Measurements from ENCODE around the gene SHB. TPM values are rescaled to one million over a fixed set of nuclear protein-coding genes. Genes with fewer than 3 reads are reported as not detected.

The SHB gene
- total RNA-seq, 1 donor from 2014 or later, result 0.44 TPM

DNA sequence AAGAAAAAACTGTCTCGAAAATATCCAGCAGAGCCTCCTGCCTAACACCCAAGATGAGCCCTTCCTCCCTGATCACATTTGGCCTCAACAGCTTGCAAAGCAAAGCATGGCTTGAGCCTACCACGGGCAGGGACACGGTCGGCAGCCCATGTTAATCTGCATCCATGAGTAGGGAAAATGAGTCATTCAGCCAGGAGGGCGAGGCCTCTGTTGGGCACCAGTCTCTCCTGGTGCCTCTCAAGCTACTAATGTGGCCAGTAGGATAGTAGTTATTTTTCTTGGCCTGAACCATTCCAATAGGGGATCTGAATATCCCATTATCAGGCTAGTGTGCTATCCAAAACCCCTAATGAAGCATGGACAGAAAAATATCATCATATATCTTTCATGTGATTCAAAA, 43.0 kb upstream of the SHB start:
- ChIA-PET POLR2A (no interaction called here), CTCF (no interaction called here)
- no peaks in the 10 kb centered on the region for H3K9me3 Mint-ChIP-seq
- intact Hi-C loops (cut with micrococcal nuclease), result no loop called here
- H3K36me3 Mint-ChIP-seq (ENCODE audit: low read depth), result no peaks in the 10 kb centered on the region
- ATAC-seq (ENCODE audit: low read depth) (no peak), DNase-seq (no peak)
- peaks cover 32% of the 10 kb centered on the region for H3K27me3 Mint-ChIP-seq
- H3K4me1 Mint-ChIP-seq, result no peaks in the 10 kb centered on the region
- no peak overlapping the region for H3K27ac Mint-ChIP-seq
- TF ChIP-seq, protein P1, sequence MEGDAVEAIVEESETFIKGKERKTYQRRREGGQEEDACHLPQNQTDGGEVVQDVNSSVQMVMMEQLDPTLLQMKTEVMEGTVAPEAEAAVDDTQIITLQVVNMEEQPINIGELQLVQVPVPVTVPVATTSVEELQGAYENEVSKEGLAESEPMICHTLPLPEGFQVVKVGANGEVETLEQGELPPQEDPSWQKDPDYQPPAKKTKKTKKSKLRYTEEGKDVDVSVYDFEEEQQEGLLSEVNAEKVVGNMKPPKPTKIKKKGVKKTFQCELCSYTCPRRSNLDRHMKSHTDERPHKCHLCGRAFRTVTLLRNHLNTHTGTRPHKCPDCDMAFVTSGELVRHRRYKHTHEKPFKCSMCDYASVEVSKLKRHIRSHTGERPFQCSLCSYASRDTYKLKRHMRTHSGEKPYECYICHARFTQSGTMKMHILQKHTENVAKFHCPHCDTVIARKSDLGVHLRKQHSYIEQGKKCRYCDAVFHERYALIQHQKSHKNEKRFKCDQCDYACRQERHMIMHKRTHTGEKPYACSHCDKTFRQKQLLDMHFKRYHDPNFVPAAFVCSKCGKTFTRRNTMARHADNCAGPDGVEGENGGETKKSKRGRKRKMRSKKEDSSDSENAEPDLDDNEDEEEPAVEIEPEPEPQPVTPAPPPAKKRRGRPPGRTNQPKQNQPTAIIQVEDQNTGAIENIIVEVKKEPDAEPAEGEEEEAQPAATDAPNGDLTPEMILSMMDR (IDR thresholded peaks at IDR 0.05), result no peak
- H3K4me3 Mint-ChIP-seq, result no peak overlapping the region

DNA sequence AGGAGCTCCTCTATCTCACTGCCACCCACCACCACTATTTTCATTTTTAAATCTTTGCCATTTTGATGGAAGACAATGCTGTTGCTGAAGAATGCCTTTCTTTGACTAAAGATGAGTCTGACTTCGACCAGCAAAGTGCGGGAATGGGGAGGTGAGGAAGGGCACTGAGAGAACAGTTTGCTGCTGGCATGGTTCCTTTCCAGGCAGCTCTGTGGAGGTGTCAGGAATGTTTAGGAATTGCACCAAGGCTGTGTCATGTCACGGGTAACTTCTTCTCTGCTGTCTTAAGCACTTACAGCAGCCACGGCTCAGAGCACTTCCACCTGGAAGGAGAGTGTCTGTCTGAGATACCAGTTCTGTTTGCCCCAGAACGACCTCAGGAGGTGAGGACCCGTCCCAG, 41.4 kb upstream of the SHB start:
- Mint-ChIP-seq H3K4me3 (no peak overlapping the region), H3K9me3 (no peaks in the 10 kb centered on the region), H3K27me3 (peaks cover 34% of the 10 kb centered on the region), H3K27ac (no peak overlapping the region), H3K4me1 (no peaks in the 10 kb centered on the region), H3K36me3 (ENCODE audit: low read depth) (no peaks in the 10 kb centered on the region)
- ChIA-PET CTCF (no interaction called here), POLR2A (no interaction called here)
- TF ChIP-seq, protein P1 (IDR thresholded peaks at IDR 0.05), result no peak
- DNase-seq (no peak), ATAC-seq (ENCODE audit: low read depth) (no peak)
- intact Hi-C loops (cut with micrococcal nuclease), result no loop called here

DNA sequence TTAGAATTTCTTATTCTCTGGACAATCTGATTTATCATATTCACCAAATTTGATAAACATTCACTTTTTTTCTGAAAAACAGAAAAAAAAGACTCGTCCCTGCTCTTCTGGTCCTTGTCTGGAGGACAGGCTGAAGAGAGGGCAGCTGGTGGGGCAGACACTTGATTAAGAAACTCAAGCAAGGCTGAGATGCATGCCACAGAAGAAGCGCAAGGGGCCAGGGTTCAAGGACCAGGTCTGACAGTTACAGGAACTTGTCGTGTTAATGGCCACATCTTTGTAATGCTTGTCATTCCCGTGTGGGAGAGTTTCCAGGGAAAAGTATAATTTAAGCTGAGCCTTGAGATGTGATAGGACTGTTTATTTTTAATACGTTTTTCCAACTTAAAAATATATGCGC, 40.6 kb upstream of the SHB start:
- H3K27me3 Mint-ChIP-seq, result peaks cover 34% of the 10 kb centered on the region
- DNase-seq (no peak), ATAC-seq (ENCODE audit: low read depth) (no peak)
- H3K36me3 Mint-ChIP-seq (ENCODE audit: low read depth), result no peaks in the 10 kb centered on the region
- no peaks in the 10 kb centered on the region for H3K9me3 Mint-ChIP-seq
- H3K4me1 Mint-ChIP-seq, result no peaks in the 10 kb centered on the region
- TF ChIP-seq, protein P1 (IDR thresholded peaks at IDR 0.05), result no peak
- POLR2A ChIA-PET, result no interaction called here
- intact Hi-C loops (cut with micrococcal nuclease), result no loop called here
- H3K4me3 Mint-ChIP-seq, result no peak overlapping the region
- CTCF ChIA-PET, result no interaction called here
- H3K27ac Mint-ChIP-seq, result no peak overlapping the region

DNA sequence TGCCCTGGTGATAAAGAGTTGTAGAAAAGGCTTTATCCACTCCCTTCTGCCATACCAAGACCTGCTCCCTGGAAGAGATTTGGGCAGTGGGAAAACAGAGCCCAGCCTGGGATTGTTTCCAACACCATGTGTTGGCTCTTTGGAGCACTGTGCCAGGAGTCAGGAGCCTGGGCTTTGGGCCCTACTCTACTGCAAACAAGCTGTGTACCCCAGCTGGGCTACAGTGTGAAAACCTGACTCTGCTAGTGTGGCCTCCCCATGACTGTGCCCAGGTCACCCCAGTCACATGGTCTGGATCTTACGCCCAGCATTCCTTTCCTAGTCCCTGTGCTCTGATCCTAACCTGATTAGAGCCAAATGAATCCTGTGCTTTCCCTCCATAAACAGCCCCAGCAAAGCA, 39.3 kb upstream of the SHB start:
- TF ChIP-seq, protein P1 (IDR thresholded peaks at IDR 0.05), result no peak
- Mint-ChIP-seq H3K36me3 (ENCODE audit: low read depth) (no peaks in the 10 kb centered on the region), H3K4me3 (no peak overlapping the region), H3K9me3 (peaks cover 2% of the 10 kb centered on the region), H3K27me3 (peaks cover 39% of the 10 kb centered on the region), H3K27ac (no peak overlapping the region), H3K4me1 (no peaks in the 10 kb centered on the region)
- ATAC-seq (ENCODE audit: low read depth) (no peak), DNase-seq (no peak)
- ChIA-PET POLR2A (no interaction called here), CTCF (no interaction called here)
- intact Hi-C loops (cut with micrococcal nuclease), result no loop called here

DNA sequence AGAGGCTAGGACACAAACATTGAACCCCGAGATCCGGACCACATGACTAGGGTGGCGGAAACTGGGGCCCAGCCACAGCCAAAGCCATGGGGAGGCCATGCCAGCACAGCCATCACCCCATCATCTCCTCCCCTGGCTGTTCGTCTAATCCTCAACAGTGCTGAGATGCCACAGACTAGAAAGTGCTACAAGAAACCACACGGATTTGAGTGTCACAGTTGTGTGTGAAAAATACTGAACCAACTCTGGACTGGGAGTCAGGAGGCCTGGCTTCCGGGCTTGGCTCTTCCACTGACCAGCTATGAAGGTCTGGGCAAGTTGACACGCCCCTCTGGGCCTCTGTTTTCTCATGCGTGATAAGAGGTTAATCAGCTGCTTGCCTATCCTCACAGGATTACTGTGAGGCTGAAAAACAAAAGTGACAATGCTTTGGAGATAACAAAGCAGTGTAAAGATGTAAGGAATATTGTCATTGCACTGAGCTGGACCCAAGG, 38.8 kb upstream of the SHB start:
- H3K27me3 Mint-ChIP-seq, result peaks cover 42% of the 10 kb centered on the region
- CTCF ChIA-PET, result no interaction called here
- ATAC-seq (ENCODE audit: low read depth), result no peak

More for the DNA sequence above, 38.8 kb upstream of the SHB start:
- H3K9me3 Mint-ChIP-seq, result peaks cover 4% of the 10 kb centered on the region
- no peak for DNase-seq
- intact Hi-C loops (cut with micrococcal nuclease), result no loop called here
- no peaks in the 10 kb centered on the region for H3K4me1 Mint-ChIP-seq
- H3K4me3 Mint-ChIP-seq, result no peak overlapping the region
- POLR2A ChIA-PET, result no interaction called here
- H3K36me3 Mint-ChIP-seq (ENCODE audit: low read depth), result no peaks in the 10 kb centered on the region
- TF ChIP-seq, protein P1 (IDR thresholded peaks at IDR 0.05), result no peak
- H3K27ac Mint-ChIP-seq, result no peak overlapping the region
